ENCODE measurements around the gene HNRNPF.
"Not testable (repeated sequence)": the region's sequence is repeated elsewhere in the genome, so short reads cannot be mapped to it uniquely, and the experiment has no call there.

The HNRNPF gene, protein sequence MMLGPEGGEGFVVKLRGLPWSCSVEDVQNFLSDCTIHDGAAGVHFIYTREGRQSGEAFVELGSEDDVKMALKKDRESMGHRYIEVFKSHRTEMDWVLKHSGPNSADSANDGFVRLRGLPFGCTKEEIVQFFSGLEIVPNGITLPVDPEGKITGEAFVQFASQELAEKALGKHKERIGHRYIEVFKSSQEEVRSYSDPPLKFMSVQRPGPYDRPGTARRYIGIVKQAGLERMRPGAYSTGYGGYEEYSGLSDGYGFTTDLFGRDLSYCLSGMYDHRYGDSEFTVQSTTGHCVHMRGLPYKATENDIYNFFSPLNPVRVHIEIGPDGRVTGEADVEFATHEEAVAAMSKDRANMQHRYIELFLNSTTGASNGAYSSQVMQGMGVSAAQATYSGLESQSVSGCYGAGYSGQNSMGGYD

GRCh38 chr10:43408710-43409384 is at the start of gene HNRNPF:
TSS of gene HNRNPF (minus strand) at chr10:43409186. CDS start at chr10:43387884, 21,302 bp downstream.
- H3K4me1 ChIP-seq (ENCODE audit: insufficient read depth, low read length): peaks cover 34% of the 10 kb centered on the region
- H3K9ac ChIP-seq (ENCODE audit: low read depth, low read length): peak within 1 kb of the TSS; percentile 98
- H4K20me1 ChIP-seq (ENCODE audit: insufficient read depth, low read length): peaks cover 35% of the 10 kb centered on the region
- H3K27ac ChIP-seq (ENCODE audit: low read length): peak within 1 kb of the TSS; percentile 100
- peak; percentile 73 for ATAC-seq (ENCODE audit: insufficient read depth, low read depth)
- no peaks in the 10 kb centered on the region for H3K9me3 ChIP-seq (ENCODE audit: insufficient read depth, low read length, severe bottlenecking)
- peaks cover 30% of the 10 kb centered on the region for H3K36me3 ChIP-seq (ENCODE audit: insufficient read depth, low read length)
- TF ChIP-seq EZH2 (IDR thresholded peaks at IDR 0.05; ENCODE audit: borderline replicate concordance, low read depth, low read length, severe bottlenecking): no peak
- TF ChIP-seq, protein P1, sequence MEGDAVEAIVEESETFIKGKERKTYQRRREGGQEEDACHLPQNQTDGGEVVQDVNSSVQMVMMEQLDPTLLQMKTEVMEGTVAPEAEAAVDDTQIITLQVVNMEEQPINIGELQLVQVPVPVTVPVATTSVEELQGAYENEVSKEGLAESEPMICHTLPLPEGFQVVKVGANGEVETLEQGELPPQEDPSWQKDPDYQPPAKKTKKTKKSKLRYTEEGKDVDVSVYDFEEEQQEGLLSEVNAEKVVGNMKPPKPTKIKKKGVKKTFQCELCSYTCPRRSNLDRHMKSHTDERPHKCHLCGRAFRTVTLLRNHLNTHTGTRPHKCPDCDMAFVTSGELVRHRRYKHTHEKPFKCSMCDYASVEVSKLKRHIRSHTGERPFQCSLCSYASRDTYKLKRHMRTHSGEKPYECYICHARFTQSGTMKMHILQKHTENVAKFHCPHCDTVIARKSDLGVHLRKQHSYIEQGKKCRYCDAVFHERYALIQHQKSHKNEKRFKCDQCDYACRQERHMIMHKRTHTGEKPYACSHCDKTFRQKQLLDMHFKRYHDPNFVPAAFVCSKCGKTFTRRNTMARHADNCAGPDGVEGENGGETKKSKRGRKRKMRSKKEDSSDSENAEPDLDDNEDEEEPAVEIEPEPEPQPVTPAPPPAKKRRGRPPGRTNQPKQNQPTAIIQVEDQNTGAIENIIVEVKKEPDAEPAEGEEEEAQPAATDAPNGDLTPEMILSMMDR (IDR thresholded peaks at IDR 0.05; ENCODE audit: borderline replicate concordance, extremely low read depth, low read length, poor library complexity, severe bottlenecking): no peak
- H3K27me3 ChIP-seq (ENCODE audit: insufficient read depth, low read length, poor library complexity): no peaks in the 10 kb centered on the region
- peaks cover 64% of the 10 kb centered on the region for H3K79me2 ChIP-seq (ENCODE audit: insufficient read depth, low read length)
- H2AFZ ChIP-seq (ENCODE audit: low read depth, low read length): peak within 1 kb of the TSS; percentile 82
- H3K4me2 ChIP-seq (ENCODE audit: insufficient read depth, low read length): peak within 1 kb of the TSS; percentile 94
- DNase-seq: peak; percentile 96
- H3K4me3 ChIP-seq (ENCODE audit: low read depth in 1 of 2, low read length in 2 of 2): peak within 1 kb of the TSS; percentile 83 to 87

DNA sequence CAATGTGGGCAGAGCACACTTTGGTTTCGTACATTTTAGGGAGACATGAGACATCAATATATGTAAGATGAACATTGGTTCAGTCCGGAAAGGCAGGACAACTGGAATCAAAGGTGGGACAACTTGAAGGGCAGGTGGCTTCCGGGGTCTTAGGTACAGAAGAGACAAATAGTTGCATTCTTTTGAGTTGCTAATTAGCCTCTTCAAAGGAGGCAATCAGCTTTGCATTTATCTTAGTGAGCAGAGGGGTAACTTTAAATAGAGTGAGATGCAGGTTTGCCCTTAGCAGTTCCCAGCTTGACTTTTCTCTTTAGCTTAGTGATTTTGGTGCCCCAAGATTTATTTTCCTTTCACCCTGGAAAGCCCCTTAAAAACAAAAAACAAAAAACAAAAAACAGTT is 49.2 kb upstream of the HNRNPF start:
- TF ChIP-seq EZH2 (IDR thresholded peaks at IDR 0.05; ENCODE audit: borderline replicate concordance, low read depth, low read length, severe bottlenecking): no peak
- TF ChIP-seq, protein P1 (IDR thresholded peaks at IDR 0.05; ENCODE audit: borderline replicate concordance, extremely low read depth, low read length, poor library complexity, severe bottlenecking): no peak
- H3K79me2 ChIP-seq (ENCODE audit: insufficient read depth, low read length): peaks cover 33% of the 10 kb centered on the region
- H3K36me3 ChIP-seq (ENCODE audit: insufficient read depth, low read length): no peaks in the 10 kb centered on the region; the same call in 1 of the 2 replicates
- peaks cover 36% of the 10 kb centered on the region for H3K4me1 ChIP-seq (ENCODE audit: insufficient read depth, low read length)
- no peak overlapping the region for H3K4me2 ChIP-seq (ENCODE audit: insufficient read depth, low read length)
- H3K27ac ChIP-seq (ENCODE audit: low read length): no peak overlapping the region
- no peaks in the 10 kb centered on the region for H4K20me1 ChIP-seq (ENCODE audit: insufficient read depth, low read length)
- no peak overlapping the region for H3K9ac ChIP-seq (ENCODE audit: low read depth, low read length)
- no peak overlapping the region for H2AFZ ChIP-seq (ENCODE audit: low read depth, low read length)
- ATAC-seq (ENCODE audit: insufficient read depth, low read depth) (no peak), DNase-seq (no peak)
- no peaks in the 10 kb centered on the region for H3K9me3 ChIP-seq (ENCODE audit: insufficient read depth, low read length, severe bottlenecking)
- H3K27me3 ChIP-seq (ENCODE audit: insufficient read depth, low read length, poor library complexity): no peaks in the 10 kb centered on the region
- no peak overlapping the region for H3K4me3 ChIP-seq (ENCODE audit: low read depth in 1 of 2, low read length in 2 of 2)

- peak overlapping the region; percentile 71 for H3K4me2 ChIP-seq (ENCODE audit: insufficient read depth, low read length)
- not testable (repeated sequence) for H3K27me3 ChIP-seq (ENCODE audit: insufficient read depth, low read length, poor library complexity); ATAC-seq (ENCODE audit: insufficient read depth, low read depth); H3K9me3 ChIP-seq (ENCODE audit: insufficient read depth, low read length, severe bottlenecking); H3K36me3 ChIP-seq (ENCODE audit: insufficient read depth, low read length); H4K20me1 ChIP-seq (ENCODE audit: insufficient read depth, low read length); DNase-seq
- H3K4me1 ChIP-seq (ENCODE audit: insufficient read depth, low read length): peaks cover 47% of the 10 kb centered on the region
- peak overlapping the region; percentile 91 for H2AFZ ChIP-seq (ENCODE audit: low read depth, low read length)
- peak overlapping the region; percentile 99 for H3K27ac ChIP-seq (ENCODE audit: low read length)
- H3K9ac ChIP-seq (ENCODE audit: low read depth, low read length): peak overlapping the region; percentile 86
- H3K4me3 ChIP-seq (ENCODE audit: low read depth in 1 of 2, low read length in 2 of 2): peak overlapping the region; percentile 27 to 88; a peak in 3 of 4 replicates
- H3K79me2 ChIP-seq (ENCODE audit: insufficient read depth, low read length): peaks cover 37% of the 10 kb centered on the region
Measured at GRCh38 chr10:43456561-43456960, 47.6 kb upstream of the HNRNPF start.

- Histone ChIP-seq H3K79me2 (ENCODE audit: insufficient read depth, low read length) (peaks cover 37% of the 10 kb centered on the region), H3K4me3 (ENCODE audit: low read depth in 1 of 2, low read length in 2 of 2) (peak overlapping the region; percentile 47 to 88; a peak in 3 of 4 replicates), H3K27ac (ENCODE audit: low read length) (peak overlapping the region; percentile 99), H3K9ac (ENCODE audit: low read depth, low read length) (peak overlapping the region; percentile 86), H3K4me1 (ENCODE audit: insufficient read depth, low read length) (peaks cover 54% of the 10 kb centered on the region), H3K4me2 (ENCODE audit: insufficient read depth, low read length) (peak overlapping the region; percentile 71)
- H4K20me1 ChIP-seq (ENCODE audit: insufficient read depth, low read length); H2AFZ ChIP-seq (ENCODE audit: low read depth, low read length); H3K27me3 ChIP-seq (ENCODE audit: insufficient read depth, low read length, poor library complexity); H3K9me3 ChIP-seq (ENCODE audit: insufficient read depth, low read length, severe bottlenecking); H3K36me3 ChIP-seq (ENCODE audit: insufficient read depth, low read length); ATAC-seq (ENCODE audit: insufficient read depth, low read depth): not testable (repeated sequence)
- DNase-seq: peak; percentile 21
Measured at GRCh38 chr10:43454025-43454424, 45.0 kb upstream of the HNRNPF start.
